ENCODE data around the gene CHRNB1.

CHRNB1 gene

GRCh38 chr17:7416323-7416722, 28.5 kb upstream of the CHRNB1 start:
- no peak for DNase-seq

- DNase-seq: no peak
Observed at GRCh38 chr17:7417056-7417655, 27.7 kb upstream of the CHRNB1 start.

GRCh38 chr17:7418472-7419152, 26.2 kb upstream of the CHRNB1 start:
- DNase-seq: no peak

- DNase-seq: no peak
Observed at GRCh38 chr17:7419819-7420610, 24.8 kb upstream of the CHRNB1 start, which contains the start of gene SPEM1. Gene SPEM1, plus strand, starts transcription at chr17:7420324. Its CDS starts 61 bp downstream, at chr17:7420385.

- DNase-seq: no peak
Observed at GRCh38 chr17:7421186-7421585, 23.7 kb upstream of the CHRNB1 start.

GRCh38 chr17:7423679-7424078, 21.2 kb upstream of the CHRNB1 start:
- DNase-seq: no peak

- no peak for DNase-seq
Observed at GRCh38 chr17:7425316-7425715, 19.5 kb upstream of the CHRNB1 start, which contains the start of gene SPEM2. Gene SPEM2, plus strand, starts transcription at chr17:7425616. Its CDS starts 73 bp downstream, at chr17:7425689.

- no peak for DNase-seq
Observed at GRCh38 chr17:7425756-7426155, 19.1 kb upstream of the CHRNB1 start.

- DNase-seq: no peak
Observed at GRCh38 chr17:7426203-7426863, 18.5 kb upstream of the CHRNB1 start.

GRCh38 chr17:7426896-7427489, 17.9 kb upstream of the CHRNB1 start:
- DNase-seq: no peak

- no peak for DNase-seq
Observed at GRCh38 chr17:7427549-7427948, 17.3 kb upstream of the CHRNB1 start.

- DNase-seq: no peak
Observed at GRCh38 chr17:7428557-7428956, 16.3 kb upstream of the CHRNB1 start, which contains the start of gene SPEM3. Gene SPEM3, plus strand, starts transcription at chr17:7428857. Its CDS starts 46 bp downstream, at chr17:7428903.

GRCh38 chr17:7429722-7430121, 15.1 kb upstream of the CHRNB1 start:
- DNase-seq: no peak

GRCh38 chr17:7431231-7431630, 13.6 kb upstream of the CHRNB1 start:
- DNase-seq: no peak

- DNase-seq: no peak
Observed at GRCh38 chr17:7432296-7432695, 12.6 kb upstream of the CHRNB1 start.

- DNase-seq: no peak
Observed at GRCh38 chr17:7435676-7436555, 8.9 kb upstream of the CHRNB1 start.

- DNase-seq: peak; percentile 16
Observed at GRCh38 chr17:7436556-7437368, 8.1 kb upstream of the CHRNB1 start.

- no peak for DNase-seq
Observed at GRCh38 chr17:7437369-7437863, 7.4 kb upstream of the CHRNB1 start.

- no peak for DNase-seq
Observed at GRCh38 chr17:7437950-7438614, 6.8 kb upstream of the CHRNB1 start.
